ENCODE measurements around the gene ZNRF2.

The ZNRF2 gene

GRCh38 chr7:30405179-30405578 lies 120.8 kb downstream of the ZNRF2 start:
- DNase-seq (ENCODE audit: low read depth in 2 of 2): no peak

- DNase-seq (ENCODE audit: low read depth in 2 of 2): no peak
These were observed 122.4 kb downstream of the ZNRF2 start for GRCh38 chr7:30406664-30407425.

GRCh38 chr7:30411173-30411572 lies 126.8 kb downstream of the ZNRF2 start:
- no peak for DNase-seq (ENCODE audit: low read depth in 2 of 2)

- DNase-seq (ENCODE audit: low read depth in 2 of 2): no peak
These were observed 127.5 kb downstream of the ZNRF2 start for GRCh38 chr7:30411897-30412296.

GRCh38 chr7:30412782-30413504 lies 128.5 kb downstream of the ZNRF2 start:
- DNase-seq (ENCODE audit: low read depth in 2 of 2): peak in 1 of 2 donors; percentile 4

- no peak for DNase-seq (ENCODE audit: low read depth in 2 of 2)
These were observed 129.5 kb downstream of the ZNRF2 start for GRCh38 chr7:30413864-30414263.

Data from stimulated activated CD4-positive, alpha-beta T cell treated with anti-CD3 and anti-CD28 coated beads, Interleukin-1b, Interleukin-23, amount 100 ng/mL, for 4 hours (primary cell).